RWPE2 (cell line): ENCODE measurements around the gene ZBTB4.

ENCODE experiments used
- ATAC-seq: fragments of 200-7000 bp; cut with Tn5 transposase; 3 replicates; pipeline ENCODE4 v1.9.1; 2021; ENCODE audit warnings: low read depth
- DNase-seq: peaks from one replicate; pipeline ENCODE4 v3.0.0-alpha.2; 2020; ENCODE audit warnings: low spot score
- H3K27ac ChIP-seq: fragments of 450-650 bp; 2 replicates; pipeline ENCODE4 v1.5.1; 2017; ENCODE audit warnings: mild to moderate bottlenecking; ENCODE audit not compliant: poor library complexity, severe bottlenecking
- H3K27me3 ChIP-seq: fragments of 250-450 bp; sonication (Bioruptor Pico); 2 replicates; pipeline ENCODE4 v1.5.1; 2021; ENCODE audit warnings: mild to moderate bottlenecking, moderate library complexity; ENCODE audit not compliant: insufficient read depth, poor library complexity, severe bottlenecking
- H3K36me3 ChIP-seq: fragments of 250-450 bp; sonication (Bioruptor Pico); 2 replicates; pipeline ENCODE4 v1.5.1; 2020; ENCODE audit warnings: low read depth, mild to moderate bottlenecking, moderate library complexity
- H3K4me1 ChIP-seq: fragments of 250-450 bp; sonication (Bioruptor Pico); 2 replicates; pipeline ENCODE4 v1.5.1; 2021; ENCODE audit warnings: mild to moderate bottlenecking, moderate library complexity; ENCODE audit not compliant: insufficient read depth, poor library complexity, severe bottlenecking
- H3K4me3 ChIP-seq: fragments of 250-450 bp; sonication (Bioruptor Pico); 2 replicates; pipeline ENCODE4 v1.5.1; 2021; ENCODE audit warnings: mild to moderate bottlenecking, moderate library complexity; ENCODE audit not compliant: severe bottlenecking
- H3K9me3 ChIP-seq: fragments of 250-450 bp; sonication (Bioruptor Pico); 2 replicates; pipeline ENCODE4 v1.5.1; 2021; ENCODE audit warnings: mild to moderate bottlenecking, moderate library complexity; ENCODE audit not compliant: severe bottlenecking
- CTCF ChIP-seq: fragments of 450-650 bp; IDR thresholded peaks from one replicate; pipeline ENCODE4 v1.5.1; 2017; ENCODE audit warnings: mild to moderate bottlenecking, moderate library complexity; ENCODE audit not compliant: poor library complexity, severe bottlenecking

Gene ZBTB4

GRCh38 chr17:7479213-7480088, at the start of gene ZBTB4:
ZBTB4 (minus strand) TSS chr17:7479631; CDS start chr17:7466801, 12,830 bp downstream.
- Histone ChIP-seq H3K4me1 (peaks cover 24% of the 10 kb centered on the region), H3K9me3 (no peaks in the 10 kb centered on the region), H3K4me3 (peak within 1 kb of the TSS; percentile 62), H3K36me3 (peaks cover 7% of the 10 kb centered on the region; the same call in 1 of the 2 replicates), H3K27me3 (no peaks in the 10 kb centered on the region), H3K27ac (peak within 1 kb of the TSS; percentile 95)
- no peak for ATAC-seq
- TF ChIP-seq CTCF: no peak
- DNase-seq: no peak

- no peak for ATAC-seq
- no peaks in the 10 kb centered on the region for H3K36me3 ChIP-seq
- H3K27me3 ChIP-seq: no peaks in the 10 kb centered on the region
- DNase-seq: no peak
- H3K9me3 ChIP-seq: peaks cover 10% of the 10 kb centered on the region
- no peaks in the 10 kb centered on the region for H3K4me1 ChIP-seq
- no peak overlapping the region for H3K4me3 ChIP-seq
- no peak for TF ChIP-seq CTCF
- no peak overlapping the region for H3K27ac ChIP-seq
Measured at GRCh38 chr17:7528842-7529241, 49.4 kb upstream of the ZBTB4 start.

- Histone ChIP-seq H3K27me3 (no peaks in the 10 kb centered on the region), H3K4me1 (peaks cover 3% of the 10 kb centered on the region), H3K27ac (no peak overlapping the region), H3K4me3 (no peak overlapping the region), H3K9me3 (no peaks in the 10 kb centered on the region), H3K36me3 (no peaks in the 10 kb centered on the region)
- peak; percentile 33 for TF ChIP-seq CTCF
- ATAC-seq (no peak), DNase-seq (no peak)
Measured at GRCh38 chr17:7523033-7523432, 43.6 kb upstream of the ZBTB4 start.

GRCh38 chr17:7515911-7516610, 36.6 kb upstream of the ZBTB4 start:
- no peaks in the 10 kb centered on the region for H3K9me3 ChIP-seq
- DNase-seq (no peak), ATAC-seq (no peak)
- peaks cover 3% of the 10 kb centered on the region for H3K4me1 ChIP-seq
- no peak overlapping the region for H3K4me3 ChIP-seq
- no peaks in the 10 kb centered on the region for H3K27me3 ChIP-seq
- H3K36me3 ChIP-seq: peaks cover 28% of the 10 kb centered on the region
- H3K27ac ChIP-seq: no peak overlapping the region
- TF ChIP-seq CTCF: no peak
